ENCODE measurements around the gene LCN10.

Gene LCN10

DNA sequence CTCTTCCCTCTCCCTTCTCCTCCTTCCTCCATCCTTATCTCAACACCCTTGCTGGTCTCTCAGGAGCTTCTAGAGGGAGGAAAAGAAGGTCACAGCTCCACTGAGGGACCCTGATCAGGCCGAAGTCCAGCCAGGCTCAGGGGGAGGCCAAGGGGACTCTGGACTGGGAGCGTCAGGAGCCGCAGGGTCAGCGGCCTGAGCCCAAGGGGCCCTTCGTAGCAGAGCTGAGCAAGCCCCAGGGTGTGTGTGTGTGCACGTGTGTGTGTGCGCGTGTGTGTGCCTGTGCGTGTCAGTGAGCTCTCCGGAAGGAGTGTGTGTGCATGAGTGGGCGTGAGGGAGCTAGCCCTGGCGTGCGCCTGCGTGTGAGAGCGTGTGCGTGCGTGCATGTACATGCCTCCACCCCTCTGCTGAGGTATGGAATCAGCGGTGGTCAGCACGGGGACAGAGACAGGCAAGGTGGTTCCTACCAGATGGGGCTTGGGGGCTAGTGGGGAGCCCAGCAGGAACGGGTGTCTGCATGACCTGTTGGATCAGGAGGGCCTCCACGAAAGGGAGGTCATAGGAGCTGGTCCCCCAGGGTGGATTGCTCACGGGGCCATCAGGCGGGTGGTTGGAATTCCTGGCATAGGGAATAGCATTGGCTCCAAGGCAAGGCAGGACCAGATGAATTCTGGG lies 45.5 kb downstream of the LCN10 start:
- no peak for DNase-seq

DNA sequence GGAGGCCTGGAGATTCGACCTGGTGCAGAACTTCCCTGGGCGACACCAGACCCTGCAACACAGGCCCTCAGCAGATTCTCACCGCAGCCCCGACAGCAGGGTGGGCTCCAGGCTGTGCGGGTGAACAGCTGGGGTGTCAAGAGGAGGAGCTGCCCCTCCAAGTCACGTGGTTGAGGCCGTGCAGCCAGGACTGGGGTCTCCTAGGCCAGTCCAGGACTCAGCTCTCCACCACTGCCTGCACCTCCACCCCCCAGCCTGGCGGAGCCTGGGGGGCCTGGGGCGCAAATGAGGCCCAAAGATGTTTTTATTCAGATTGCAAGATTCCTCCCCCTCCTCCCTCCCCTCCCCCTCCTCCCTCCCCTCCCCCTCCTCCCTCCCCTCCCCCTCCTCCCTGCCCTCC lies 46.2 kb downstream of the LCN10 start:
- DNase-seq = no peak

DNA sequence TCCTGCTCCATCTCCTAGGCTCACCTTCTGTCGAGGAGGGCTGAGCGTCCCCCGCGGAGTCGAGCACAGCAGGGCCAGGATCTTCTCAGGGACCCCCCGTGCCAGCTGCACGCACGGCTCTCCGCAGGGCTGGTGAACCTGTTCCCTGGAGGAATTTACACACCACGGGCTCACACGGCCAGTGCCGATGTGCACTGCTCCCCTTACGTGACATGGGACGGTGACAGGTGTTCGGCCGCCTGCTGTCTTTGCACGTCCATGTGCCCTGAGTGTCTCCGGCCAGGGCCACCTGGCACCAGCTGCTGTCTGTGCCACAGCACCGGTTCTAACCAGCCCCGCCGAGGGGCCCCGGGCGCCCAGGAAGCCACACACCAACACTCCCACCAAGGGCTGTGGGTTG lies 46.8 kb downstream of the LCN10 start:
- no peak for DNase-seq

DNA sequence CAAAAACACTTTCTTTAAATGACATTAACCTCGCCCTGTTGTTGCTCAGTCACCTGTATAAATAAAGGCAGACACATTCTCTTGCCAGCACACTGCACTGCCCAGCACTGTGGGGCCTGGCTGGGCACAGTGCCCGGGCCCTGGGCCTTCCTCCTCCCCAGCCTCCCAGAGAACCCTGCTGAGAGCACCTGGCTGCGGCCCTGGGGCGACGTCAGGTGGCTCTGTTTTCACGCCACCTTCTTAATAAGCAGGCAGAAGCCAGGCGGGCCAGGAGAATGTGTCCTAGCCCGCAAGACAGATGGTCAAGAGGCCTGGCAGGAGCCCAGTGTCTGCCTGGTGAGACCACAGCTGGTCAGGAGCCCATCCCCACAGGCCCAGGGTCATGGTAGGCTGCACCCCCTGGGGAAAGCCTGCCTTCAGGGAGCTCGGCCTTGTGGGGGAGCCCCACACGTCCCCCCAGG lies 47.3 kb downstream of the LCN10 start:
- no peak for DNase-seq

DNA sequence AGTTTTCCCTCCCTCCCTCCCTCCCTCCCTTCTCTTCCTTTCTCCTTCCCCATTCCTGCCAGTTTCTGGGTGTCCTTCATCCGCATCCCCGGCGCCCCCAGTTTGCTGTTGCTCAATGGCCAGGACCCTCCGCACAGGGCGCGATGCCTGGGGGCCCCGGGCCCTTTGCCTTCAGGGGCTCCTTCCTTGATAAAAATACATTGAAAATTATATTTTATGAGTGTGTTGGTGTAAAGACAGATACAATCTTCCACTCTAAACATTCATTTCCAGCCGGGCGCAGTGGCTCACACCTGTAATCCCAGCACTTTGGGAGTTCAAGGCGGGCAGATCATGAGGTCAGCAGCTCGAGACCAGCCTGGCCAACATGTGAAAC lies 47.9 kb downstream of the LCN10 start:
- DNase-seq = no peak

DNA sequence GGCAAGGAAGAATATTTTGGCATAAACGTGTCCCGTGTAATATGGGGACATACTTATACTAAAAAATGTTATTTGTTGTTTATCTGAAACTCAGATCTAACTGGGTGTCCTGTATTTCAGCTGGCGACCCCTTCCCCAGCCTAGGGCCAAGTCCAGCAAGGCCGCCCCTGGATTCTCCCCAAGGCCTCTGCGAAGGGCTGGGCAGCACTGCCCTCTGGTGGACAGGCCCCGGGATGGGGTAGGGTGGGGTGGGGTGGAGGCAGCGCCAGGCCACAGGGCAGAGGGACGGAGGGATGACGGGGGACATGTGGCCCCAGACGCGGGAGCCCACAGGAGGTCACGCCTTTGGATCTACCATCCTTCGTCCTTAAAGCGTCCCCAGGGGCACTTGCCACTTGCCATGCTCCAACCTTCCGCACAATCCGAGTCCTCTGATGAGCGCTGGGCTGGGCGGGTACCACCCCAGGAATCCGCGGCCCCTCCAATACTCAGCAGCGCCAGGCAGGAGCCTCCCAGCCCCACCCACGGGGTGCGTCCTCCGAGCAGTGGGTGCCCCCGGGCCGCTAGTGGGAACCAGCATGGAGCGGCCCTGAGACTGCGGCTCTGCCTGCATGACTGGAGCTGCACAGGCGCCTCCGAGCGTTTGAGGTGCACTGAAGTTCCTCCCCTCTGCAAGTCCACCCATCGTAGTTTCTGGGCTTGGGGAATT lies 48.4 kb downstream of the LCN10 start:
- DNase-seq = no peak

DNA sequence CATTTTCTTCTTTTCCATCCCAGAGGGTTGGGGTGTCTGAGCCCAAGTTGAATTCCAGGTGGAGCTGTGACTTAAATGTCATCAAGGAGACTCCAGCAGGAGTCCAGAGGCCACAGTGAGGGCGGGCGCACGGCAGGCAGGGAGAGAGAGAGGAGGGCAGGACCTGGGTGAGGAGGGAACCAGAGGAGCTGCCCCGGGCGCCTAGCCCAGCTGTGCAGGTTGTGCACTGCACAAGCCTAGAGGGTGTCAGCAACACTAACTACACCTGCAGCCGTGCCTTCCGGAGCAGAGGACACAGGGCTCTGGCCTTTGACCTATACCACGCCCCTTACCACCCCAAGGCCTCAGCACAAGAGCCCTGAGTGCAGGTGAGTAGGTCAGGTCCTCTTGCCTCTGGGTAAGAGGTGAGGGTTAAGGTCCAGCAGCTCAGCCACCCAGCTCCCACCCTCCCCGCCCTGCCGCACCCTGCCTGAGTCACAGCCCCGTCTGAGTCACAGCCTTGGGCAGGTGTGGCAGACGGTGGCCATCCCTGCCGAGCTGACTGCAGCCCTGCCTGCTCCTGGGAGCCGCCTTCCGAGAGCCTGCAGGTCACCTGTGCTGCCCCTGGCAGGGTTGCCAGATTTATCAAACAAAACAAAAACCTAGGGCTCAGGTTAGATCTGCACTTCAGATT lies 49.1 kb downstream of the LCN10 start:
- DNase-seq = no peak

DNA sequence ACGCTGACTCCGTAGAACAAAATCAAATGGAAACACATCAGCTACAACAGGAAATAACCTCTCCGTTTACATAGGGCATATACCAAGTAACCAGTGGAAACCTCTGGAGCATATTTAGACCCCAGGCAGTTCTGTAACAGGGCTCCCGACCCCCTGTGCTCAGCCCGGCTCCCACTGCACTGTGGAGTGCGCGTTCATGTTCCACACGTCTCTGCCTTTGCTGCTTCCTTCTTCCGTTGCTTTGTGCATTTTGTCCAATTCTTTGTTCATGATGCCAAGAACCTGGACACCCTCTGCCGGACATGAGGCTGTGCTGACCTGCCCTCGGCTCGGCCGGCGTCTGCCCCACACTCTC lies 49.6 kb downstream of the LCN10 start:
- DNase-seq = no peak

DNA sequence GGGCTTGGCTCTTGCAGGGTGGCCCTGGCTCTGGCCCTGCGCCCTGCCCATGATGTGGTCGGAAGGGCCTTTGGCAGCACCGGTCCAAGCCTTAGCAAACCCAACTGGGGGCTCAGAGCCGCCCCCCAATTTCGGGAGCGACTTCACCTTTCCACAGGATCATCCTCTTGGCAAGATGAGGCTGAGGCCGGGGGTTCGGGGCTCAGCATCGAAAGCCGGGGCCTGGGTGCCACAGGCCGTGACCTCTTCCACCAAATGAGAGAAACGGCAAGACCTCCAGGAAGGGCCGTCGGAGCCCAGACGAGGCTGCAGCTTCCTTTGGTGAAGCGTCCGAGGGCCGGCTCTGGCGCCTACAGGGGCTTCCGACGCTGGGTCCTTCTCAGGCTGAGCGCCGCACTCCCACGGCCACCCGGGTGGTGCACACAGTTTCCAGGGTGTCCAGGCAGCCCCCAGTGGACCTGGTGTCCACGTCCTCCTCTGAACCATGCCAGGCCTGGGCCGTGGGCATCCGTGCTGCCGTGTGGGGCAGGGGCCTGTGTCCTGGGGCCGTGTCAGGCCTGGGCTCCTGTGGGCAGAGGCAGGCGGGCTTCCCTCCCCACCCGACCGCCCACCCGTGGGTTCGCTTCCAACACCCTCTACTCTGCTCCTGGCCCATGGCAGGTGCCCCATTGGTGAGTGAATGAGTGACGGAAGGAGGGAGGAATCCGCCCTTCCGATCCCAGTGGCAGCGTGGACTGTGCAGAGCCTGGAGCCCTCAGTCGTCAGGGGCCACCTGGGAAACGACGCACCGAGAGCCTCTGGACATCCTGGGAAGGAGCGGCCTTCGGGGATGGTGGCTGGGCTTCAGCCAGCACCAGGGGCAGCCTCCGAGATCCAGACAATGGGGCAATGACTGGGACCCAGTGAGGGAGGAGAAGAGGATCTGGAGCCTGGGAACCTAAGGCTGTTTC lies 50.3 kb downstream of the LCN10 start:
- DNase-seq = no peak

DNA sequence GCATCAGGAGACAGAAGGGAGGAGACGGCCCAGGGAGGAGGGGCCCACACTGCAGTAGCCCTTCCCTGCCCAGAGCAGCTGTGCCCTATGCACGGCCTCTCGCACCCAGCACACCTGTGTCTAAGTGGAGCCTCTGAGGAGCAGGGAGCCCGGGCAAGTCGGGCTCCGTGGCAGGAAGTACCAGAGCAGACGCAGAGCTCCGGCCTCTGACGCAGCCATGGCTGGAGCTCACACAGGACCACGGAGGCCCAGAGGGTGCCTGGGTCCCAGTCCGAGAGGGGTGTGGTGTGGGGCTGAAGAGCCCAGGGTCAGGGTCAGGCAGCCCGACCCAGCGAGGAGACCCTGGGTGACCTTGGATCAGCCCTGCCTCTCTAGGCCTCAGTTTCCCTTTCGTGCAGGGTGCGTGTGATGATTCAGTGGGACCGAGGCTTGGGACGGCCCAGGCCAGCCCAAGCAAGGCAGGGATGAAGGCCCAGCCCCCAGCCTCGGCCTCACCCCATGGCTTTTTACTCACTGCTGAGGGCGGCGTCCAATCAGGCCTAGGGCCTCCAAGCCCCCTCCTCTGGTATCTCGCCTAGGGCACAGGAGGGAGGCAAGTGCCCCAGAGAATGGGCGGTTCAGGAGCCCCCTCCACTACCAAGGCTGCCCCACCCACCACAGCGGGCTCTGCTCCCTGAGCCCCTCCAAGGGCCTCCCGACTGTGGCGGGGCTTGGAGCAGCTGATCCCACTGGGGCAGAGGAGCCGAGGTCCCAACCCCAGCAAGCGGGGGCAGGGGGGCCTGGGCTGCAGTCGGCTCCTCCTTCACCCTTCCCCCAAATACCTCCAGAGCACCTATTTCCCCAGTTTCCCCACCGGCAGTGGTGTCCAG lies 51.2 kb downstream of the LCN10 start:
- DNase-seq = no peak

DNA sequence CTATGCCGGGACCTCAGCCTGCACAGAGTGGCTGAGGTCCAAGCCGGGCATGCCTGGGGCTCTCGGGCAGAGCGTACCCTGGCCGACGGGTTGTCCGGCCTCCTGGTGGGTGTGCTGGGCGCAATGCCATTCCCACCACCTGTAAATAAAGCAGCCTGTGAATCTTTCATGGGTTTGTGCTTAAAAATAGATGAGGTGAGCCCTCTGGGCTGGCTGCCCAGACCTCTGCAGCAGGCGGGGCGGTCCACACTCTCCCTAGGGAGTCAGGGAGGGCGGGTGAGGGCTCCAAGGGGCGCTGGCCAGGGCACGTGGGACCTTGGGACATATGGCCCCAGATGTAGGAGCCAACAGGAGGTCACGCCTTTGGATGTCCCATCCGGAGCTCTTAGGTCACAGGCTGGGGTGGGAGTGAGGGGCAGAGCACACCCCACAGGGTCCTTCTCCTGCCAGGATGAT lies 51.9 kb downstream of the LCN10 start:
- no peak for DNase-seq

DNA sequence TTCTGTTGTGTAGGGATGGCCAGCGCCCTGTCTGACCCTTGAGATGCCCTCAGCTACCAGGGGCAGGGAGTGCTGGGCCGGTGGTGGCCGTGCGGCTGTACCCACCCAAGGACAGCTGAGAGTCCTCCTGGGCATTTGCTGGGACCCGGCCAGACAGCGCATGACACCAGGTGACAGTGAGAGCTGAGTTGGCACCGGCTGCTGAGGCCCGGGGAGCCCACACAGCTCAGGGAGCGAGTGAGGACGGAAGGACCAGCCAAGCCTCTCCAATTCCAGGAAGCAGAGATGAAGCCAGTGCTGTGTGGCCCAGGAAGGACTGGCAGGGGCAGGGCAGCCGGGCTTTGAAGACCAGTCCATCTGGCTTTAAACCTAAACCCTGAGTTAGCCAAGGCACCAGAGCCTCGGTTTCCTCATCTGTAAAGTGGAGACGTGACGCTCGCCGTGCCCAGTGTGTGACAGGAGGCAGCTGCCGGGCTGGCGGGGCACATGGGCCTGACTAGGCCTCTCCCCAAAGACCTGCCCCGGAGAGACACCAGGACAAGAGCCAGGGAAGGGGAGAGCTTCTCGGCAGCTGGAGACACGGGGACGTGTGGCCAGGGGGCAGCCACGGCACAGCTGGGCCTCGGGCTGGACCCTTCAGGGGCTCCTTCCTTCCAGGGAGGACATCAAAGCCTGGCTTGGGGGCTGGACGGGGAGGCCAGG lies 52.5 kb downstream of the LCN10 start:
- no peak for DNase-seq

DNA sequence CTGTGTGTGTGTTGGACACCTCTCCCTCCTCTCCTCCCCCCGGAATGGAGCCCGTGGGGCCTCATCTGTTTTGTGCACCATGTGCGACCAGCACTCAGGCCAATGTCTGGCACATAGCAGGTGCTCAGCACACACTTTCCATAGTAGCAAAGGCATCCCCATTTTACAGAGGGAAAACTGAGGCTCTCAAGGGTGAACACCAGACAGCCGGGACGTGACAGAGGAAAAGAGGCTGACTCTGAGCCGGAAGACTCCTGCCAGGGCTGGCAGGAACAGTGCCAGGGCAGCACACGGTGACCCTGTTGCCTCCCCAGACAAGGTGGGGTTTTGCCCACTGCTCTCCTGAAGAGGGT lies 53.7 kb downstream of the LCN10 start:
- DNase-seq = no peak

DNA sequence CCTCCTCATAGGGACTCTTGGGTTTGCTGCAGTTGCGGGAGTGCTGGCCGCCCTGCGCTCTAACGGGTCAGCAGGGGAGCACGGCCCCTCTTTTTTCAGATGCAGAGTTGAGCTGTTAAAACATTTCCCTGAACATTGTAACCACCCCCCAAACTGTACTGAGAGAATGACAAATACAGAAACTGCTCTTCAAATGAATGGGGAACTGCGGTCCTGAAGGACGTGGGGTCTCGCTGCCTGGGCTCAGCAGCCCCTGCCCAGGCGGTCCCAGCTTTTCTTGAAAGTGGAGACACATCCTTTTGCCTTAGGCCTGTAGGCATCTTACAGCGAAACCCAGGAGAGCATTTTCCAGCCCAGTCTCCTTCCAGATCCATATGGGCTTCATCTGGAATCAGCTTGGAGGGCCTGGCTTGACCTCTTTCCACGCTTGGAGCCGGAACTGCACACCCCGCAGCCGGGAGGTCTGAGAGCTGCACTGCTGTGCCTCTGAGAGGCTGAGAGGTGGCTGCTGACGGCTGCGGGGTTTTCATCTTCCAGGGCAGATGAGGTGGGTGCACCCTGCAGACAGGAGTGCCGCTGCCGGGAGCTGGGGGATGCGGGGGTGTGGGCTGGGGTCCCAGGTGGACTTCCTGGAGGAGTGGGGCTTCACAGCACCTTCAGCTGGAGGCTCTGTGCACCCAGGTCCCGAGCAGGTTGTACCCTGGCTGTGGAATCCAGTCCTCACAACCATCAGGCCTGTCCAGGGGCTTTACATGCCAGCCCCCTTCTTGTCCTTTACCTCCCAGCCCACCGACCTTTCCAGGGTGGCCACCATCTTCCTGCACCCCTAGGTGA lies 54.2 kb downstream of the LCN10 start:
- DNase-seq = no peak
